IPS-18c (cell line): ENCODE measurements around the gene CLCN5.

Source experiments
- H3K4me3 ChIP-seq: 2 replicates; pipeline ENCODE4 v1.7.0; 2013; ENCODE audit warnings: low read depth, mild to moderate bottlenecking, low read length, moderate library complexity; ENCODE audit not compliant: insufficient read depth
- H3K9me3 ChIP-seq: one replicate; pipeline ENCODE4 v1.6.1; 2013; ENCODE audit warnings: mild to moderate bottlenecking, low read length, moderate library complexity; ENCODE audit not compliant: control insufficient read depth, insufficient read depth

The CLCN5 gene

GRCh38 chrX:50035126-50035525 is 112.7 kb downstream of the CLCN5 start:
- Histone ChIP-seq H3K4me3 (no peak overlapping the region), H3K9me3 (no peaks in the 10 kb centered on the region)

- no peaks in the 10 kb centered on the region for H3K9me3 ChIP-seq
- H3K4me3 ChIP-seq = no peak overlapping the region
Observed at GRCh38 chrX:50036426-50036825, 114.0 kb downstream of the CLCN5 start.

GRCh38 chrX:50045823-50046222 is 123.4 kb downstream of the CLCN5 start:
- Histone ChIP-seq H3K9me3 (no peaks in the 10 kb centered on the region), H3K4me3 (no peak overlapping the region)

DNA sequence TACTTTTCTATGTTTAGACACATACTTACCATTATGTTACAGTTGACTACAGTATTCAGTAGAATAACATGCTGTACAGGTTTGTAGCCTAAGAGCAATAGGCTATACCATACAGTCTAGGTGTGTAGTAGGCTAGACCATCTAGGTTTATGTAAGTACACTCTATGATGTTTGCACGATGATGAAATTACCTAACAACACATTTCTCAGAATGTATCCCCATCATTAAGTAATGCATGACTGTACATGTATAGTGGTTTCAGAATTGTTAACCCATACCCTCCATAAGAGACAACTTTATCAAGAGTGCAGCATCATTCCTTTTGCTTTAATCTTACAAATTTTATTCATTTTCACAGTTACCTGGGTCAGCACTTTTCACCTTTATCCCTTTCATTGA is 126.8 kb downstream of the CLCN5 start:
- Histone ChIP-seq H3K4me3 (no peak overlapping the region), H3K9me3 (no peaks in the 10 kb centered on the region)

GRCh38 chrX:50054147-50054546 is 131.8 kb downstream of the CLCN5 start:
- peaks cover 4% of the 10 kb centered on the region for H3K9me3 ChIP-seq
- no peak overlapping the region for H3K4me3 ChIP-seq

GRCh38 chrX:50066318-50066937 is 144.0 kb downstream of the CLCN5 start:
- H3K9me3 ChIP-seq = no peaks in the 10 kb centered on the region
- H3K4me3 ChIP-seq = no peak overlapping the region

DNA sequence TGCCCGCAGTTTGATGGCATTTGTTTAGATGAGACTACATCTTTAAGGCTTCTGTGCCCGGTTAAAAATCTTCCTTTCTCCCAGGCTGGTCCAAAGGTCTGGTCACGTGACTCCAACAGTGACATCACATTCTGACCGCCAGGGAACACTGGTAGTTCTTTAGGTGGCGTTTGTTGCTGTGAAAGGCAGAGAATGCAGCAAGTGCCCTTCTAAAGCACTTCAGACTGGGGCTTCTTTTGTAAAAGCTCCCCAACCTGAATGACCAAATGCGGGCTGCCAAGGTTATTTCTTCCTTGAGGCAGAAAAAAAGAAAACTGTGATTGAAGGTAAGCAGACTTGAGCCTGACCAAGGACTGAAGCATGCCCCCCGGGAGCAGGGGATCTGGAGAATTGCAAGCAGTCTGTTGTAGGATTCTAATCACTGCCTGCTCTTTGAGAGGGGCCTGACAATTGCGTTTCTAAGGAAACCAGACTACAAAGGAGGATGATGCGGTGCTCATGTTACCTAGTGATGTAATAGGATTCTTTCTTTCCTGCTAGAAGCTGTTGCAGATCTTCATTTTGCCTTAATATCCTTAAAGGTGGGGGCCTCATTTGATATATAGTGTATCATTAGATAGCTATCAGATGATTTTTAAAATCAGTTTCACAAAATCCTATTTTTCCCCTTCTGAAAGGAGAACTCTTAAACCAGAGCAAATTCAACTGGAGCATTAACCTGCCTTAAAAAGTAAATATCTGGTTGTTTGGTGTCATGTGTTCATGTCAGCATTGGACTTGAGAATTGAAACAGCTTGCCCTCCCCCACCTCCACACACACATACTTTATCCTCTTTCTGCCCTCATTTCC is 145.3 kb downstream of the CLCN5 start:
- H3K9me3 ChIP-seq = no peaks in the 10 kb centered on the region
- 0 out of 2 replicates have a peak overlapping the region, but pooled peaks have one; percentile 4 for H3K4me3 ChIP-seq

DNA sequence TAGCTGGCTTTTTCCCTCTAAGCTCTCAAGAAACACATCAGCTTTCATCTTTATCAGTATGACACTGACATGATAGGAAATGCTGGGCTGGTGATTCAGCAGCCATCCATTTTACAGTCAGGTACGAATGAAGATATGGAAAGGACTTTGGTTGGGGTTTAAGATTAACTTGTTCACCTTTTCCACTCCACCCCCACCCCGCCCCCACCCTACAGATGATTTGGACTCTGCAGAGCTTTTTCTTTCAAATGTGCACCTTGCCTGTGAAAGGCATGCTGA is 145.8 kb downstream of the CLCN5 start:
- Histone ChIP-seq H3K9me3 (no peaks in the 10 kb centered on the region), H3K4me3 (no peak overlapping the region)

DNA sequence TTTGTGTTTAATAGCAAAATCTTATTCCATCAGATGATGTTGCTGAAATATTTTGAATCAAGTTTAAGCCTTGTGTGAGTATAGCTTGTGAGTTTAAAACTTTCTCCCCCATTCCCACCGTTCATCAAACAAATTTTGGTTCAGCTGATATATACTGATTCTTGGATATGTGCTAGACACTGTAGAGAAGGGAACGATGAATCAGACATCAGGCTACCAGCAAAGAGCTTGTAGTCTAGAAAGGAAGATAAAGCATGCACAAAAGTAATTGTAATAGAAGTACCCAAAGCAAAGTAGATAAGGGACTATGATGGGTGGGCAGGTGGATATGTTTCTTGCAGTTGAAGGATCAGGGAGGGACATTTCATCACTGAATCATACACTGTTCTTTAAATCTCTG is 146.5 kb downstream of the CLCN5 start:
- no peak overlapping the region for H3K4me3 ChIP-seq
- peaks cover 1% of the 10 kb centered on the region for H3K9me3 ChIP-seq

DNA sequence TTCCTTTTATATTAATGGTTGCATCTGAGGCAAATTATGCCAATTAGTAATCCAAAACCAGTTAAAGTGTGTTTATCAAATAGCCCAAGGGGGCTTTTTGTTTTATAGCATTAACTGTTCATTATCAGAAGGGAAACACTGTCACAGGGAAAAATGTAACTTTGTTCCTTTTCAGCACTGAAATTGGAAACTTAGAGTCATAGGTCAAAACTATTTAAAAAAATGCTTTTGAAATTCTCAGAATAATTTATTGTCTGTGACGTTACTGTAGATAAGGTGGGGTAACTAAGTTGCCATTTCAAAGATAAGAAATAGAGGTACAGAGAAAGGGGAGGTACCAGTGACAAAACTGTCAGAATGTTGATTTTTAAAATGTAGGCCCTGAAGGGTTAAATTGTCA is 149.1 kb downstream of the CLCN5 start:
- H3K4me3 ChIP-seq = no peak overlapping the region
- H3K9me3 ChIP-seq = peaks cover 5% of the 10 kb centered on the region

GRCh38 chrX:50072110-50072509 is 149.7 kb downstream of the CLCN5 start:
- no peak overlapping the region for H3K4me3 ChIP-seq
- H3K9me3 ChIP-seq = peaks cover 5% of the 10 kb centered on the region

DNA sequence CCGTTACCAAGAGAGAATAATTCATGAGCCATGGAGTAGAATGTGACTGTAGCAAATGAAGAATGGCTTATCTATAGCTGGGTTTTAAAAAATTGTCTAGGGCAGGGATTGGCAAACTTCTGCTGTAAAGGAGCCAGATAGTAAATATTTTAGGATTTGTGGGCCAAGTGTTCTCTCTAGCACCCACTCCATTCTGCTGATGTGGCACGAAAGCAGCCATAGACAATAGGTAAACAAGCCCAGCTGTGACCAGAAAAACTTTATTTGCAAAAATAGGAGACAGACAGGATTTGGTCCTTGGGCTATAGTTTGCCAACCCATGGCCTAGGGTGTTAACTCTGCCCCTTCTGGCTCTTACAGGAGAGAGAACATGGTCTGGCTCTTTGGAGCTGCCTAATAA is 151.2 kb downstream of the CLCN5 start:
- Histone ChIP-seq H3K9me3 (peaks cover 5% of the 10 kb centered on the region), H3K4me3 (no peak overlapping the region)

GRCh38 chrX:50075630-50076339 is 153.4 kb downstream of the CLCN5 start:
- Histone ChIP-seq H3K9me3 (peaks cover 5% of the 10 kb centered on the region), H3K4me3 (no peak overlapping the region)

GRCh38 chrX:50081282-50081889 is 159.0 kb downstream of the CLCN5 start:
- Histone ChIP-seq H3K4me3 (no peak overlapping the region), H3K9me3 (peaks cover 2% of the 10 kb centered on the region)

- Histone ChIP-seq H3K4me3 (no peak overlapping the region), H3K9me3 (peaks cover 2% of the 10 kb centered on the region)
Observed at GRCh38 chrX:50082741-50083140, 160.3 kb downstream of the CLCN5 start.

GRCh38 chrX:50088645-50089044 is 166.2 kb downstream of the CLCN5 start:
- Histone ChIP-seq H3K4me3 (no peak overlapping the region), H3K9me3 (peaks cover 3% of the 10 kb centered on the region)

- Histone ChIP-seq H3K9me3 (peaks cover 3% of the 10 kb centered on the region), H3K4me3 (no peak overlapping the region)
Observed at GRCh38 chrX:50093625-50094024, 171.2 kb downstream of the CLCN5 start.

DNA sequence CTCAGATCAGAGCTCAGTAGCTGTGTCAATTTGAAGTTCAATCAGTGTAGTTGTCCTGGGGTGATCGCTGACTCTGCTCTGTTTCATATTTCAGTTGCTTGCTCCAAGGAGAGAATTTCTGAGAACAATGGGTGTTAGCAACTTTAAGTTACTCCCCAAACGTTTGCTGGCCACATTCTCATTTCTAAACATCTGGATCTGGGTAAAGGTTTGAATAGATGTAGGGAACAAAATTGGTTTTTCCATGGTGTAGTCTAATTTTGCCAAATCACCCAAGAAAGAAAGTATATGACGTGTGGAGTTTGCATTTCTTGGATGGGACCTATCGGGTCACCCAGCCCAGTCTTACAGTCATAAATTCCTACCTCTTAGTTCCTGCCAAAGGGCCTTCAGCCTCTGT is 174.7 kb downstream of the CLCN5 start:
- Histone ChIP-seq H3K9me3 (no peaks in the 10 kb centered on the region), H3K4me3 (no peak overlapping the region)
